DOHH2 (cell line): Measurements from ENCODE around the gene ZER1.

Source experiments
- H3F3A ChIP-seq: fragments of 200-600 bp; sonication (generic), shearing (Covaris generic); 2 replicates; pipeline ENCODE4 v1.6.0; 2016; ENCODE audit warnings: antibody characterized with exemption, mild to moderate bottlenecking; ENCODE audit not compliant: control insufficient read depth, insufficient read depth
- H3K27ac ChIP-seq: fragments of 200-600 bp; sonication (generic); 2 replicates; pipeline ENCODE4 v1.5.1; 2014; ENCODE audit warnings: low read depth, mild to moderate bottlenecking, low read length, moderate library complexity
- H3K27me3 ChIP-seq: fragments of 200-600 bp; sonication (generic); 2 replicates; pipeline ENCODE4 v1.6.1; 2014; ENCODE audit warnings: mild to moderate bottlenecking, low read length, mixed read lengths; ENCODE audit not compliant: control insufficient read depth
- H3K36me3 ChIP-seq: fragments of 200-600 bp; sonication (generic); 2 replicates; pipeline ENCODE4 v1.6.1; 2014; ENCODE audit warnings: mild to moderate bottlenecking, low read length, moderate library complexity, mixed read lengths; ENCODE audit not compliant: control insufficient read depth
- H3K4me1 ChIP-seq: fragments of 200-600 bp; sonication (generic); 2 replicates; pipeline ENCODE4 v1.6.1; 2014; ENCODE audit warnings: mild to moderate bottlenecking, low read length, mixed read lengths; ENCODE audit not compliant: control insufficient read depth
- H3K4me2 ChIP-seq: fragments of 200-600 bp; sonication (generic); 2 replicates; pipeline ENCODE4 v1.6.0; 2014; ENCODE audit warnings: mild to moderate bottlenecking, low read length, moderate library complexity
- H3K4me3 ChIP-seq: fragments of 200-600 bp; sonication (generic); 2 replicates; pipeline ENCODE4 v1.5.1; 2014; ENCODE audit warnings: mild to moderate bottlenecking, low read length, mixed read lengths
- H3K79me2 ChIP-seq: fragments of 200-600 bp; sonication (generic); 2 replicates; pipeline ENCODE4 v1.6.1; 2014; ENCODE audit warnings: mild to moderate bottlenecking, low read length, mixed read lengths; ENCODE audit not compliant: control insufficient read depth
- H3K9me2 ChIP-seq: fragments of 200-600 bp; sonication (generic); replicated peaks from 2 replicates; pipeline ENCODE4 v1.6.1; 2014; ENCODE audit warnings: mild to moderate bottlenecking, low read length, mixed read lengths; ENCODE audit not compliant: control insufficient read depth
- H3K9me3 ChIP-seq: fragments of 200-600 bp; sonication (generic); 2 replicates; pipeline ENCODE4 v1.6.1; 2014; ENCODE audit warnings: antibody characterized with exemption, low read length, mixed read lengths; ENCODE audit not compliant: control insufficient read depth, insufficient read depth
- H4K20me1 ChIP-seq: fragments of 200-600 bp; sonication (generic); 2 replicates; pipeline ENCODE4 v1.6.0; 2014; ENCODE audit warnings: low read depth, mild to moderate bottlenecking, antibody characterized with exemption, low read length, moderate library complexity; ENCODE audit not compliant: control insufficient read depth, insufficient read depth
- EZH2phosphoT487 ChIP-seq: fragments of 200-600 bp; sonication (generic); IDR thresholded peaks from 2 replicates; pipeline ENCODE4 v1.6.1; 2017; ENCODE audit warnings: borderline replicate concordance, mild to moderate bottlenecking, antibody characterized with exemption, low read length, moderate library complexity, mixed read lengths
- TF ChIP-seq, protein P1 (sequence below): fragments of 200-600 bp; sonication (generic); IDR thresholded peaks from one replicate; pipeline ENCODE4 v1.5.1; 2014; ENCODE audit warnings: antibody characterized with exemption, mild to moderate bottlenecking, low read depth, low read length; ENCODE audit not compliant: poor library complexity, severe bottlenecking

ZER1 gene

DNA sequence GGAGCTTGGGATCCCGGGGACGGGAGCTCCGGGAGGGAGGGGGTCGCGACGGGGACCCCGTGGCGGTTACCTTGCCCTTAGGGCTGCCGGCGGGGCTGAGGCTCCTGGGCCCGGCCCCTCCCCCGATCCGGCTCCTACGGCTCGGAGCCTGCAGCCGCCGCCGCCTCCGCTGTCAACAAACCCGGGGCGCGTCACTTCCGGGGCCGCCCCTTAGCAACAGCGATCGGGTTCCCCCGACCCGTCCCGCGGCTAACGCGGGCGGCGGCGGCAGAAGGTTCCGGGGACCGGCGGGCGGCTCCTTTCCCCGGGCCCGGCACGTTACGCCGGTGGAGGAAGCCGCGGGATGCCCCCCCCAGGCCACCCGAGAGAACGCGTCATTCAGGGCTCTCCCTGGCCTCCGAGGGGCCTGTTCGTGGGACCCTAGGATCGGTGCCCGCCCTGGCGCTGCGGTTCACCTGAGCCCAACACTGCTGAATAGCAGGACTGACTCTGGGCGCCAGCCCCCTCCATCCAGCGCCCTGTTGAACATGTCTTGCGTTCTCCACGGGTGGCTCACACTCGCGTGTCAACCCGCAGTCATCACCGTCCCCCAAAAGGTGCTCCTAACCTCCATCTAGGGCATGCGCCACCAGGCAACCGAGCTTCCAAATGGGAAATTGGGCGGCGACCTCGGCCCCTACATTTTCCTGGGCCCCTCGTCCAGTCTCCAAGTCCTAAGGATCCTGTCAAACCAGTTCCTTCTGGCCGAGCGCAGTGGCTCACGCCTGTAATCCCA lies at the start of gene ZER1:
ZER1 (minus strand) TSS at position 183 of the 775 bp plus-strand sequence. CDS start 16,362 bp downstream, outside the sequence.
- Histone ChIP-seq H4K20me1 (no peaks in the 10 kb centered on the region), H3K9me3 (peaks cover 8% of the 10 kb centered on the region), H3K9me2 (no peaks in the 10 kb centered on the region), H3K79me2 (peaks cover 20% of the 10 kb centered on the region), H3K27ac (peak within 1 kb of the TSS; percentile 74), H3K36me3 (no peaks in the 10 kb centered on the region; the same call in 1 of the 2 replicates), H3K4me3 (peak within 1 kb of the TSS; percentile 84), H3F3A (peaks cover 5% of the 10 kb centered on the region; the same call in 1 of the 2 replicates), H3K4me2 (peak within 1 kb of the TSS; percentile 96), H3K27me3 (no peaks in the 10 kb centered on the region), H3K4me1 (peaks cover 30% of the 10 kb centered on the region)
- TF ChIP-seq EZH2phosphoT487: no peak
- TF ChIP-seq, protein P1, sequence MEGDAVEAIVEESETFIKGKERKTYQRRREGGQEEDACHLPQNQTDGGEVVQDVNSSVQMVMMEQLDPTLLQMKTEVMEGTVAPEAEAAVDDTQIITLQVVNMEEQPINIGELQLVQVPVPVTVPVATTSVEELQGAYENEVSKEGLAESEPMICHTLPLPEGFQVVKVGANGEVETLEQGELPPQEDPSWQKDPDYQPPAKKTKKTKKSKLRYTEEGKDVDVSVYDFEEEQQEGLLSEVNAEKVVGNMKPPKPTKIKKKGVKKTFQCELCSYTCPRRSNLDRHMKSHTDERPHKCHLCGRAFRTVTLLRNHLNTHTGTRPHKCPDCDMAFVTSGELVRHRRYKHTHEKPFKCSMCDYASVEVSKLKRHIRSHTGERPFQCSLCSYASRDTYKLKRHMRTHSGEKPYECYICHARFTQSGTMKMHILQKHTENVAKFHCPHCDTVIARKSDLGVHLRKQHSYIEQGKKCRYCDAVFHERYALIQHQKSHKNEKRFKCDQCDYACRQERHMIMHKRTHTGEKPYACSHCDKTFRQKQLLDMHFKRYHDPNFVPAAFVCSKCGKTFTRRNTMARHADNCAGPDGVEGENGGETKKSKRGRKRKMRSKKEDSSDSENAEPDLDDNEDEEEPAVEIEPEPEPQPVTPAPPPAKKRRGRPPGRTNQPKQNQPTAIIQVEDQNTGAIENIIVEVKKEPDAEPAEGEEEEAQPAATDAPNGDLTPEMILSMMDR: no peak

DNA sequence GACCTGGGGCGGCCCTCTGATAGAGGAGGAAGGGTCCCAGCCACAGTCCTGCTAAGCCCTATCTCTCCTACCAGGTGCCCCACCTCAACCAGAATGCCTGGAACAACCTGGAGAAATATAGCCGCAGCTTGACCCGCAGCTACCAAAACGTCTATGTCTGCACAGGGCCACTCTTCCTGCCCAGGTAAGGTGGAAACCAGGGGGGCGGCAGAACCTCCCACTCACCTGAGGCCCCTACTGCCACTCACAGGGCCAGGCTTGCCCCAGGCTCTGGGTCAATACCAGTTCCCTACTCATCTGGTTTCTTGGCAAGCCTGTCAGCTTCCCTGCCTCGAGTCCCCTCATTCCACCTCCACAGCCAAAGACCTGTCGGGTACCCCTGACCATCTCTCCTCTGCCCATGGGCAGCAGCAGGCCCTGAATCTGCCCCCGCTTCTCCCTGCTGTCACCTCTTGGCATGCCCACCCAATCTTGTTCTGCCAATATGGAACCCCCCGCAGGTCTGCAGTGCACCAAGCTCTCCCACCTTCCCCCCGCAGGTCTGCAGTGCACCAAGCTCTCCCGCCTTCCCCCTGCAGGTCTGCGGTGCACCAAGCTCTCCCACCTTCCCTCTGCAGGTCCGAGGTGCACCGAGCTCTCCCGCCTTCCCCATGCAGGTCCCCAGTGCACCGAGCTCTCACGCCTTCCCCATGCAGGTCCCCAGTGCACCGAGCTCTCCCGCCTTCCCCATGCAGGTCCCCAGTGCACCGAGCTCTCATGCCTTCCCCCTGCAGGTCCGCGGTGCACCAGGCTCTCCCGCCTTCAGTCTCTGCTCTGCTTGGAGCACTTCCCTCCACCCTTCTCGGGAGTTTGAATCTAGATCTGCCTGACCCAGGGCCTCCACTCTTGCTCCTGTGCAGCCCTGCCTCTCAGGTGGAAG lies 49.2 kb upstream of the ZER1 start:
- Histone ChIP-seq H3K4me2 (0 out of 2 replicates have a peak overlapping the region, but pooled peaks have one; percentile 98), H3K36me3 (peaks cover 65% of the 10 kb centered on the region), H3F3A (no peaks in the 10 kb centered on the region), H3K27ac (no peak overlapping the region), H3K9me3 (no peaks in the 10 kb centered on the region), H4K20me1 (no peaks in the 10 kb centered on the region), H3K27me3 (no peaks in the 10 kb centered on the region), H3K4me1 (peaks cover 21% of the 10 kb centered on the region), H3K79me2 (peaks cover 19% of the 10 kb centered on the region), H3K9me2 (no peaks in the 10 kb centered on the region), H3K4me3 (no peak overlapping the region)
- TF ChIP-seq EZH2phosphoT487: no peak
- TF ChIP-seq, protein P1: no peak

DNA sequence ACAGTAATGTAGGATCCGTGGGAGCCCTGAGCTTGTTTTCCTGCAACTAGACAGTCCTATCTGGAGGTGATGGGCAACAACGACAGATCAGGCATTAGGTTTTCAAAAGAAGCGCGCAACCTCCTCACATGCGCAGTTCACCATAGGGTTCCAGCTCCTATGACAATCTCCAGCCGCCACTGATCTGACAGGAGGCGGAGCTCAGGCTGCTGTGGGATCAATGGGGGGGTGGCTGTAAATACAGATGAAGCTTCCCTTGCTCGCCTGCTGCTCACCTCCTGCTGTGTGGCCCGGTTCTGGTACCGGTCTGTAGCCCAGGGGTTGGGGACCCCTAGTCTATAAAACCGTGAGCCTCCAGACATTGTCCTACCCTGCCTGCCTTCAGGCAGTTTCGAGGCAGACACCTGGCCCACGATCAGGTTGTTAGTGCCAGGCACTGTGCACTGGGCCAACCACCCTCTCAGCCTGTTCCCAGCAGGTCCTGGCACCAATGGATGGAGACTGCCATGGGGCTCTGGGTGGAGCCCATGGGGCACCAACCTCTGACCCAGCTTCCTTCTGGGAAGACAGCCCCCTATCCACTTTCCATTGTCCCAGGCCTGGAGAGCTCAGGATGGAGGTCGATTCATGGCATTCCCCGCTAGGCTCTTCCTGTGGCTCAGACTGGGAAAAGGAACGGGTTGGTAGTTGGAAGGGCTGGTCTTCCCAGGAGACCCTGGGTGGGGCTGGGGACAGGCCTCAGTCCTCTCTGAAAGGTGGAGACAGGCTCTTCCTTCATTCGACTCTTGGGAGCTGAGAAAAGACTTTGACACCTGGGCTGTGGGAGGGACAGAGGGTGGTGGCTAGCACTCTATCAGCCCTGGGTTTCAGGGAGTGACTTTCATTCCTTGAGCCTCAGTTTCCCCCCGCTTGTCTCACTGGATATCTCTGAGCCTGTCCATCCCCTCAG lies 48.3 kb upstream of the ZER1 start:
- Histone ChIP-seq H4K20me1 (no peaks in the 10 kb centered on the region), H3K9me2 (no peaks in the 10 kb centered on the region), H3K27ac (no peak overlapping the region), H3F3A (no peaks in the 10 kb centered on the region), H3K79me2 (peaks cover 19% of the 10 kb centered on the region), H3K4me3 (peak overlapping the region; percentile 89), H3K36me3 (peaks cover 57% of the 10 kb centered on the region), H3K4me1 (peaks cover 28% of the 10 kb centered on the region), H3K27me3 (no peaks in the 10 kb centered on the region), H3K4me2 (peak overlapping the region; percentile 98), H3K9me3 (no peaks in the 10 kb centered on the region)
- no peak for TF ChIP-seq EZH2phosphoT487
- TF ChIP-seq, protein P1: no peak
